Measurements from ENCODE around the gene DIPK2A.

DIPK2A gene

DNA sequence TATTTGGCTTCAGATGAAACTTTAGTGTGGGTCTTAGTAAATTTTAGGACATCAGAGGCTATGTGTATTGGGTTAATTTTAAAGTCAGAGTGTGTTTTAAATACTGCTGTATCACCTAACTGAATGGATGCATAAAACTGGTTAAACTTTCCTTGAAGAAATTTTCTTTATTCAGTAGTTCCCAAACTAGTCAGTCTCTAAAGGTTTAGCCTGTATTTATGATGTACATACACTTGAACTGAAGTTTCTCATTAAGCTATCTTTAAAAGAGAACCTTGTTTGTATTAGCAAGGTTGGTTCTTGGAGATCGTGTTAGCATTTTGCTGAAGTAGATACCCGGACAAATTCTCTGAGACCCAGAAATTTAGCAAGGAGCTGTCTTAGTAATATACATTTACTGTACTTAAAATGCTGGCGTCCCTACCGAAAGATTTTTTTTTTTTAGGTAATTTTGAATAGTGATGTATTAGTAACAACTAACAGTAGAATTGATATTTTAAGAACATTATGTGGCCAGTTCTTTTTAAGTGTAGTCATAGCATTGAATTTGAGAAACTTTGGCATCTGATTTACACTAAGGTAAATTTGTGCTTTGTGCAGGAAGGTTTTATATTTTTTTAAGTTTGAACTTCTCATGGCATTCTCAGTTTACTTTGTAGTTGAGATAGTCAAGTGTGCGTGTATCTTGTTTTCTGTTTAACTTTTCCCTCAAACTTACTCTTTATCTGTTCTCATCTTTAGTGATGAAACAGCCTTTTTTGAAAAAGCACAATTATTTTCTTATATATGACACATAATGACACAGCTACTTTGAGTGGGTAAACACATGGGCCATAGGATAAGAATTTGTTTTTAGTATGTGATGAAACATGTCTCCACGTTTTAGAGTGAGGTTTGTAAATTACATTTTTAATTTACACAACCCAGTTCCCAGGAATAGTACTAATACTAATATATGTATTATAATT lies 2.9 kb downstream of the DIPK2A start:
- no peak for DNase-seq (ENCODE audit: low read depth in 2 of 2)

DNA sequence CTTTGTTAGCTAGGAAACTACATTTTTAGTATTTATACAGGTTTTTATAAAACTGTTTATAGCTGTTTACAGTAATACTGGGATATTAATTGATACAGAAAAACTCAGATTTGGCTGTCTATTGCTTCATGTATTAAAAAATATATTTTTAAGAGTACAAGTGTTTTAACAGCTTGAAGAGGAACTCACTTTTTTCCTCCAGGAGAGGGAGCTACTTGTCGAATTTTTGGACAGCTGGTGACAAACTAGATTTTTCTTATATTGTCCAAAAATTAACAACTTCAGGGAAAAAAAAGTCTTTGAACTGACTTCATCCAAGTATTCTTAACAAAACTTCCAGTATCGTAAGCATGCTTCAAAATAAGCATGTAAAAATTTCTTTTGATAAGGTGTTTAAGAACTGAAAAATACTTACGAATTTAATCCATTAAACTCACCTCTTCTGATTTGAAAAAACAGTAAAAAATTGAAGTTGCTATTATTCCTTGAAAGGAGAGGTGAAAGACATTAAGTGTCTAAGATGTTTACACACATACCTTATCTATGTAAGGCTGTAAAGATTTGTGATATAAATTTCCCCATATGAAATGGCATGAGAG lies 4.0 kb downstream of the DIPK2A start:
- DNase-seq (ENCODE audit: low read depth in 2 of 2) = no peak

DNA sequence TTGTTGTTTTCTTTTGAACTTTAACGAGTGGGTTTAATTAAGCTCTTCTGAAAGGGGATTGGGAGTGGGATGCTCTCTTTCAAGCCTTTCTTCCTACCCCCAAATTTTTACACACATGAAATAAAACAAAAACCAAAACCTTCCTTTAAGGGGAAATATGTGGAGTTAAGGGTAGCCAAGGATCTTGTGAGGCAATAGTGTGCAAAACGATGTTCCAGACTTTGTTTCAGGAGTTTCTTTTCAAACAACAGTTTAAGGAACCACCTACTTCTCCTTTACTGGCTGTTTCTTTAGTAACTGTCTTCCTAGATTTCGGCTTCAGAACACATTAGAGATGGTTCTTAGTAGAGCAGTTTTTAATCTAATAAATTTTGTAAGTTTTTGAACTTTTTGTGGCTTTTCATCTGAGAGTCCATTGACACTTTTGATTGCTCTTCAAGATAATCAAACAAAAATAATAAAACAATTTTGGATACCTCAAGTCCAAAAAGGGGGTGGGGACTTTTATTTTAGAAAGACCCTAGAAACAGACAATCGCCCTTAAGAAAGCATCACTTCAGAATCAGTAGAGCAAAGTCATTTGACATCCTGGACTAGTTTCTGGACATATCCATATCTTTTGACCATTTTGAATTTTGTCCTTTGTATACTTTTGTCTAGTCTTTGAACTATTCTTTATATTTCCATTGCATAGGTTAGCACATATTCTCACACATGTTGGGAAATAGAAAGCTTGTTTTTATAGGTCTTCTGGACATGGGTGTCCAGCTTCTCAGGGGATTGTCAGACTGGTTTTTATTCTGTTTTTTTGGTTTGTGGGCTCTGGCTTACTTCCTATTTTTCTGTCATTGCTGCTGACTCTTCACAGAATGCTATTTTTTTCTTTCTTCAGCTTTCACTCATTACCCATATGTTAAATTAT lies 6.0 kb downstream of the DIPK2A start:
- no peak for DNase-seq (ENCODE audit: low read depth in 2 of 2)

DNA sequence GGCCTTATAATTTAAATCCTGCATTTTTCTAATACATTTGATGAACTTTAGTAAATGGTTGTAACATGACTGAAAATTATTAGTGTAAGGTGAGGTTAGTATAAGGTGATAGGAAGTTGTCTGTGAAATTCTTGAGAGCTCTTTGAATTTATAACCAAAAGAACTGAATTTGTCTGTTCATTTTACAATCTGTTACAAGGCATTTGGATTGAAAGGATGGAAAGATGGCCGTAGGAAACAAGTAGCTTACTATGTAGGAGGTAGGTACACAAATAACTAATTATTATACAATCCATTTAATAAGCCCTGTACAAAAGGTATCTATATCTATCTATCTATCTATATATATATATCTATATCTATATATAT lies 6.6 kb downstream of the DIPK2A start:
- DNase-seq (ENCODE audit: low read depth in 2 of 2) = no peak

DNA sequence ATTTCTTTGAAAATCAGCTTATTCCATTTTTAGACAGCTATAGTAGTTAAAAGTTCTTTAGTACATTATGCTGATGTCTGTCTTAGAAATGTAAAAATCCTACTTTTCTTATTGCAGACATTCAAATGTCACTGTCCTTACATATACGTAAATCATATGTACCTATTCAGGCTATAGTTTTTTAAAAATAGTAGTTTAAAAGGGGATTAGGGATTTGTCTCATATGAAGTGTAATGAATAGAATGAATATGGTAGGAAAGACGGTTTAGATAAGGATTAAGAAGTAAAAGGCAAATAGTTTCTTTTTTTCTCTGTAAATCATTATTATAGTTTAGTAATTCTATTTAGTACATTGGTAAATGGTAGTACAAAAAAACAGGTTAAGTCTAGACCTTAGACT lies 7.4 kb downstream of the DIPK2A start:
- DNase-seq (ENCODE audit: low read depth in 2 of 2) = no peak

DNA sequence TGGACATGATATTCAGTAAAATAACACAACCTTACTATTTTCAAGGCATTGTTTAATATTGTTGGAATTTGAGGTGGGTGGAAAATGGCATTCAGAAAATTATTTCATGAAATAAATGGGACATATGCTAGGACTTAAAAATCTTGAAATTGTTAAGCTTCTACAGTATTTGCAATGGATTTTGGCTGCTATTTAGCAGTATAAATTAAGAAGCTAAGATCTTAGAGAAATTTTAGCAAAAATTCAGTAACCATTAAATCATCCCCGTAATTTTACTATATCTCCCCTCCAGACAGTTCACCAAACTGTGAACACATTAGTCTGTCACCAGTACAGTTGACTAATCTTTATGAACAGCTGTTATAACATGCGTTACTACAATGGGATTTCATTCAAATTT lies 8.2 kb downstream of the DIPK2A start:
- no peak for DNase-seq (ENCODE audit: low read depth in 2 of 2)

DNA sequence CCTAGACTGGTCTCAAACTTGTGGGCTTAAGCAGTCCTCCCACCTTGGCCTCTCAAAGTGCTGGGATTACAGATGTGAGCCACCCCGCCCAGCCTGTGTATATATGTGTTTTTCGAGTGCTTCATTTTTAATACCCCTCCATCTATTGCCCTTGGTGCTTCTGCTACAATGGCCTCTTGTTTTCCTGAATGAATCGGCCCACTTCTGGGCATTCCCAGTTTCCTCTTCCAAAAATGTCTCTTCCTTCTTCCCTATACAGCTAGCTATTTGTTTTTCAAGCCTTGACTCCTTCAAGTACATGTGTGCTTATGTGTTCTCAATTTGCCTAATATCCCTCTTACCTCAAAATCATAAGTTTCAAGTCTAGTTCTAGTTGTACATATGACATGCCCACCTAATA lies 16.7 kb downstream of the DIPK2A start:
- no peak for DNase-seq (ENCODE audit: low read depth in 2 of 2)

DNA sequence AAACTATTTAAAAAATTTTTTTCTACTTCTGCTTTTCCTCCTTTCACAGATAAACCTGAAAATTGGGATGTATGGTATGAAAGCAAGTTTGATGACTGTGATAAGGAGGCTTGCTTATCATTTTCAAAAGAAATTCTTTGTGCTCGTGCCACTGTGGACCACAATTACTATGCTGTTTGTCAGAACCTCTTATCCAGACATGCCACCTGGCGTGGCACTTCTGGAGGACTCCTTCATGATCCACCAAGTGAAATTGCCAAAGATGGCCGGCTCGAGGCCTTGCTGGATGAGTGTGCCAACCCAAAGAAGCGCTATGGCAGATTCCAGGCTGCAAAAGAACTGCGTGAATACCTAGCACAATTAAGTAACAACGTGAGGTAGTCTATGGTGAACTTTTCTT lies 17.8 kb downstream of the DIPK2A start:
- no peak for DNase-seq (ENCODE audit: low read depth in 2 of 2)

DNA sequence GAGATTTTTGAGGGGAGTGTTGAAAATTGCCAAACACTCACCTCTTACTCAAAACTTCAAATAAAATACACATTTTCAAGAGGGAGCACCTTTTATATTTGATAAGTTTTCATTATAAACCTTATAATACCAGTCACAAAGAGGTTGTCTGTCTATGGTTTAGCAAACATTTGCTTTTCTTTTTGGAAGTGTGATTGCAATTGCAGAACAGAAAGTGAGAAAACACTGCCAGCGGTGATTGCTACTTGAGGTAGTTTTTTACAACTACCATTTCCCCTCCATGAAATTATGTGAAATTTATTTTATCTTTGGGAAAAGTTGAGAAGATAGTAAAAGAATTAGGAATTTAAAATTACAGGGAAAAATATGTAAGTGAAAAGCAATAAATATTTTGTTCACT lies 20.1 kb downstream of the DIPK2A start:
- no peak for DNase-seq (ENCODE audit: low read depth in 2 of 2)

DNA sequence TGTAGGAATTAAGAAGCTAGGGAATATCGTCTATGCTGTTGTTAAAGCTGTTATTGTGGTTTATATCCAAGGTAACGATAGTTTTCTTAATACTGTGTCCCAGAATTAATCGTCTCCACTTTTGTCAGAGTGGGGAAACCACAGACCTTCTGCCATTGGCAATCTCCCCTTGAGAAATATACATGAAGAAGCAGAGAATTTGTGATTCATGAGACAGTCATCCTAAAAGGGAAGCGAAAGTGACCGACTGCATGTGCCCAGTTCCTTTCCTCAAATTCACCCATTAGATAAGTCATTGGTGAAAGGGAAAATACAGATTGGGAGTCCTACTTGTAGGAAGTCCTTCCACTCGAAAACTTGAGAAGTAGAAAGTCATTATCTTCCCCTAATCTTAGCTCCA lies 26.6 kb downstream of the DIPK2A start:
- no peak for DNase-seq (ENCODE audit: low read depth in 2 of 2)

DNA sequence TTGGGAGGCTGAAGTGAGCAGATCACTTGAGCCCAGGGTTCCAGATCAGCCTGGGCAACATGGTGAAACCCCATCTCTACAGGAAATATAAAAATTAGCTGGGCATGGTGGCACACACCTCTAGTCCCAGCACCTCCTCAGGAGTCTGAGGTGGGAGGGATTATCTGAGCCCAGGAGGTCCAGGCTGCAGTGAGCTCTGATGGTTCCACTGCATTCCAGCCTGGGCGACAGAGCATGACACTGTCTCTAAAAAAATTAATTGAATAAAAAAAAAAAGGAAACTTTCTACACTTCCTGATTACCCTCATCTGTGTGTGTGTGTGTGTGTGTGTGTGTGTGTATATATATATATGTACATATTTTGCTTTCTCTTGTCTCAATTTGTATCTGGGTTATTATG lies 31.4 kb downstream of the DIPK2A start:
- no peak for DNase-seq (ENCODE audit: low read depth in 2 of 2)

DNA sequence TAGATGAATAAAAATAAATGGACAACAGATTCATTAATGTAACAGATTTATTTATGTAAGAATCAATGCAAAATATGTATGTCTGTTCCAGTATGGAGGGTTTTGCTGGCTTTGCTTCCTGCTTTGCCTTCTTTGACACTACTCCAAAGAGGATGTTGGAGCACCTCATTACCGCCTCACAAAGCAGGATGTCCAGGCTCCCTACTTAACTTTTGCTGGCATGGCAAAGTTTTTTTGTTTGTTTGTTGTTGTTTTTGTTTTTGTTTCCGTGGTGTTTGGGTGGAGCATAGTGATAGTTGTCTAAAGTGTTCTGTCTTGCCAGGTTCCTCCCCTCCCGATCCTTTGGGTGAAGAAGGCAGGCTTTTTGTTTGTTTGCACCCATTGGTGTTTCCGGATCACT lies 38.7 kb downstream of the DIPK2A start:
- DNase-seq (ENCODE audit: low read depth in 2 of 2) = no peak

DNA sequence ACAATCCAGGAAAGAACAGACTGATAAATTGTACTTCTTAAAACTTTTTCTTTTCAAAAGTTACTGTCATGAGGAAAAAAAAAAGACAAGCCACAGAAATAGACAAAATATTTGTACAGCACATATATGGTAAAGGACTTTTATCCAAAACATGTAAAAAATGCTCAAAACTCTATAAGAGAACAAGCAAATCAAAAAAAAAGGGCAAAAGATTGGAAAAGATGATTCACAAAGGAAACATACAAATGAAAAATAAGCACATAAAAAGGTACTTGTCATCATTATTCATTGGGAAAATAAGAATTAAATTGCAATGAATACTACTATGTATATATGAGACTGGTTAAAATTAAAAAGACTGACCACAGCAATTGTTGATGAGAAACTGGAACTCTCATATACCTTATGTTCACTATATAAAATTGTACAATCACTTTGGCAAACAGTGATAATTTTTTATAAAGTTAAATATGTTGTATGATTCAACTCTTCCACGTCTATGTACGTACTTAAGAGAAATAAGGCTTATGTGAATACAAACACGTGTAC lies 39.7 kb downstream of the DIPK2A start:
- no peak for DNase-seq (ENCODE audit: low read depth in 2 of 2)

DNA sequence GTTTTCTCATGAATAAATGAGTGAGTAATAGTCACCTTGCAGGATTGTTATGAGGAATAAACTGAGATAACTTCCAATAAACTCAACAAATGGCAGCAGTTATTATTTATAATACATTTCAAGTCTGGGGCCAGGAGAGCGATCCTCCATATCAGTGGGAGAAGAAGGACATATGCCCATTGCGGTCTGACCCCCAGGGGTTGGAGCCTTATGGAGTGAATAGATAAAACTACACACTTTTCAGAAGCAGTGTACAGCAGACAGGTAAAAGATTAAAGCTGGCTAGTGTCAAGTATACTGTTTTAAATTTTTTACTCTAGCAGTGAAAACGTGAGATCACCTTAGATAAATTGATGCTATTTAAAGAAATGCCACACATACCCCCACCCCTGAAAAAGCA lies 43.5 kb downstream of the DIPK2A start:
- no peak for DNase-seq (ENCODE audit: low read depth in 2 of 2)

DNA sequence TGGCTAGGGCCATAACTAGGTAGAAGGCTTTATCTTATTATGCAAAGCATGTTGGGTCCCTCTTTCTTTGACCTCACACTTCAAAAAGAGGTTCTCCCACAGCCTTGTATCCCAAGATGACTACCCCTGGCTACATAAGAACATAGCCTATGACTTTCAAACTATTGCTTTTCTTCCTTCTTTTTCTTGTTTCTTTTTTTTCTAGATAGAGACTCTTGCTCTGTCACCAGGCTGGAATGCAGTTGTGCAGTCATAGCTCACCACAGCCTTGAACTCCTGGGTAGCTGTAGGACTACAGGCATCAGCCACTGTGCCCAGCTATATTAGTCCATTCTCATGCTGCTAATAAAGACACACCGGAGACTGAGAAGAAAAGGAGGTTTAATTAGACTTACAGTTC lies 47.2 kb downstream of the DIPK2A start:
- no peak for DNase-seq (ENCODE audit: low read depth in 2 of 2)
